ENCODE results near the gene GPR37. TPM values are rescaled to one million over a fixed set of nuclear protein-coding genes. Genes with fewer than 3 reads are reported as not detected.

Gene GPR37
- polyA plus RNA-seq, 1 donor from 2014 or later: 1.4 TPM

- Histone ChIP-seq H3K36me3 (ENCODE audit: insufficient read depth, low read length) (no peaks in the 10 kb centered on the region), H3K27me3 (ENCODE audit: insufficient read depth, low read depth, low read length) (no peaks in the 10 kb centered on the region), H3K9me3 (ENCODE audit: low read length) (no peaks in the 10 kb centered on the region), H3K4me3 (ENCODE audit: low read length) (no peak overlapping the region), H2AFZ (ENCODE audit: low read depth, low read length) (no peak overlapping the region), H3K9me2 (ENCODE audit: insufficient read depth, low read length) (no peaks in the 10 kb centered on the region), H3K9ac (ENCODE audit: low read length) (no peak overlapping the region), H3K79me2 (replicated peaks; ENCODE audit: insufficient read depth, low read length) (no peaks in the 10 kb centered on the region), H4K20me1 (ENCODE audit: insufficient read depth) (no peaks in the 10 kb centered on the region), H3K27ac (ENCODE audit: low read length) (no peak overlapping the region), H3K4me2 (ENCODE audit: low read length) (no peak overlapping the region), H3F3A (ENCODE audit: insufficient read depth, low read length, poor library complexity, severe bottlenecking) (no peaks in the 10 kb centered on the region)
- no peak for TF ChIP-seq RAD21 (conservative IDR thresholded peaks at IDR 0.05)
- TF ChIP-seq MXI1 (conservative IDR thresholded peaks at IDR 0.05; ENCODE audit: poor library complexity, severe bottlenecking): no peak
- no peak for TF ChIP-seq POLR2AphosphoS5 (IDR thresholded peaks at IDR 0.05)
- no peak for TF ChIP-seq REST (IDR thresholded peaks at IDR 0.05; ENCODE audit: borderline replicate concordance)
- TF ChIP-seq SMC3 (conservative IDR thresholded peaks at IDR 0.05; ENCODE audit: poor library complexity): no peak
- TF ChIP-seq EP300 (conservative IDR thresholded peaks at IDR 0.05; ENCODE audit: poor library complexity, severe bottlenecking): no peak
- no peak for TF ChIP-seq TAF1 (IDR thresholded peaks at IDR 0.05; ENCODE audit: low read depth)
- TF ChIP-seq EZH2 (IDR thresholded peaks at IDR 0.05; ENCODE audit: borderline replicate concordance, insufficient read depth, low read length, poor library complexity, severe bottlenecking): no peak
- TF ChIP-seq CTCF (IDR thresholded peaks at IDR 0.05; ENCODE audit: poor library complexity, severe bottlenecking): no peak
Measured at GRCh38 chr7:124701955-124702354, 63.6 kb downstream of the GPR37 start.

- Histone ChIP-seq H3K4me3 (ENCODE audit: low read length) (no peak overlapping the region), H4K20me1 (ENCODE audit: insufficient read depth) (no peaks in the 10 kb centered on the region), H2AFZ (ENCODE audit: low read depth, low read length) (no peak overlapping the region), H3K27me3 (ENCODE audit: insufficient read depth, low read depth, low read length) (no peaks in the 10 kb centered on the region), H3K9me2 (ENCODE audit: insufficient read depth, low read length) (no peaks in the 10 kb centered on the region), H3K9ac (ENCODE audit: low read length) (no peak overlapping the region), H3K79me2 (replicated peaks; ENCODE audit: insufficient read depth, low read length) (no peaks in the 10 kb centered on the region), H3K9me3 (ENCODE audit: low read length) (no peaks in the 10 kb centered on the region), H3K4me2 (ENCODE audit: low read length) (no peak overlapping the region), H3F3A (ENCODE audit: insufficient read depth, low read length, poor library complexity, severe bottlenecking) (no peaks in the 10 kb centered on the region), H3K27ac (ENCODE audit: low read length) (no peak overlapping the region), H3K36me3 (ENCODE audit: insufficient read depth, low read length) (no peaks in the 10 kb centered on the region)
- TF ChIP-seq POLR2AphosphoS5 (IDR thresholded peaks at IDR 0.05) (no peak), CTCF (IDR thresholded peaks at IDR 0.05; ENCODE audit: poor library complexity, severe bottlenecking) (no peak), EP300 (conservative IDR thresholded peaks at IDR 0.05; ENCODE audit: poor library complexity, severe bottlenecking) (no peak), RAD21 (conservative IDR thresholded peaks at IDR 0.05) (no peak), EZH2 (IDR thresholded peaks at IDR 0.05; ENCODE audit: borderline replicate concordance, insufficient read depth, low read length, poor library complexity, severe bottlenecking) (no peak), MXI1 (conservative IDR thresholded peaks at IDR 0.05; ENCODE audit: poor library complexity, severe bottlenecking) (no peak), REST (IDR thresholded peaks at IDR 0.05; ENCODE audit: borderline replicate concordance) (no peak), SMC3 (conservative IDR thresholded peaks at IDR 0.05; ENCODE audit: poor library complexity) (no peak), TAF1 (IDR thresholded peaks at IDR 0.05; ENCODE audit: low read depth) (no peak)
Measured at GRCh38 chr7:124700655-124701054, 64.9 kb downstream of the GPR37 start.
